Measurements from ENCODE around the gene ZSWIM7. TPM values are rescaled to one million over a fixed set of nuclear protein-coding genes. Genes with fewer than 3 reads are reported as not detected.

Gene ZSWIM7
- polyA plus RNA-seq, 3 donors, result 43.1 to 70.1 (median 67.1) TPM

GRCh38 chr17:15929941-15930340 is 69.6 kb downstream of the ZSWIM7 start:
- no peaks in the 10 kb centered on the region for H4K20me1 ChIP-seq (ENCODE audit: insufficient read depth, low read length)

GRCh38 chr17:15928286-15928785 is 71.2 kb downstream of the ZSWIM7 start:
- intact Hi-C loops (cut with micrococcal nuclease), result loop anchor here (5.0 kb wide), 1 partner anchor 41 kb away; no protein-coding TSS in a partner anchor
- peaks cover 31 to 35% of the 10 kb centered on the region in 2 donors for H3K4me1 ChIP-seq (ENCODE audit: control insufficient read depth in 1 of 2, insufficient read depth in 2 of 2, low read length in 2 of 2)
- H3K27ac Mint-ChIP-seq, result peak overlapping the region; percentile 89 to 99 (median 95)

More at GRCh38 chr17:15929941-15930340, 69.6 kb downstream of the ZSWIM7 start:
- peaks cover 38% of the 10 kb centered on the region for H3K4me1 Mint-ChIP-seq
- intact Hi-C loops (cut with micrococcal nuclease), result loop anchor here (5.0 kb wide), 1 partner anchor 43 kb away; no protein-coding TSS in a partner anchor
- no peak for DNase-seq
- peaks cover 31 to 35% of the 10 kb centered on the region in 2 donors for H3K4me1 ChIP-seq (ENCODE audit: control insufficient read depth in 1 of 2, insufficient read depth in 2 of 2, low read length in 2 of 2)
- H3K9me3 ChIP-seq (replicated peaks in 1 of 2; ENCODE audit: control insufficient read depth in 1 of 2, insufficient read depth in 1 of 2, low read length in 2 of 2), result no peaks in the 10 kb centered on the region
- no peak overlapping the region for H3K9ac ChIP-seq (ENCODE audit: insufficient read depth, low read length, poor library complexity, severe bottlenecking)
- H3K36me3 Mint-ChIP-seq, result peaks cover 0 to 2% of the 10 kb centered on the region in 2 donors
- TF ChIP-seq CTCF (IDR thresholded peaks at IDR 0.05), result no peak
- H3K27me3 ChIP-seq (ENCODE audit: control insufficient read depth in 2 of 2, insufficient read depth in 2 of 2, low read length in 2 of 2), result no peaks in the 10 kb centered on the region
- WGBS (ENCODE audit: insufficient coverage), result 33% methylated on average over 1 of the region's 4 CpGs
- H3K36me3 ChIP-seq (replicated peaks in 1 of 2; ENCODE audit: control insufficient read depth in 1 of 2, insufficient read depth in 2 of 2, low read length in 2 of 2), result no peaks in the 10 kb centered on the region
- H3K27ac ChIP-seq (ENCODE audit: low read depth in 1 of 2, low read length in 2 of 2), result no peak overlapping the region
- H3K4me3 ChIP-seq (replicated peaks in 1 of 3; ENCODE audit: low read depth in 2 of 3, low read length in 3 of 3), result no peak overlapping the region
- H3K27me3 Mint-ChIP-seq (ENCODE audit: low read depth in 3 of 3), result peaks cover 0 to 15% (median 2%) of the 10 kb centered on the region in 3 donors
- no peak overlapping the region for H2AFZ ChIP-seq (ENCODE audit: insufficient read depth, low read depth, low read length, poor library complexity, severe bottlenecking)
- H3K4me2 ChIP-seq (replicated peaks; ENCODE audit: extremely low read depth, low read length, poor library complexity, severe bottlenecking), result no peak overlapping the region
- H3K4me3 Mint-ChIP-seq, result peak overlapping the region in 1 of 2 donors; percentile 54
- H3K27ac Mint-ChIP-seq, result peak overlapping the region in 3 of 7 donors; percentile 31 to 99 (median 70)
- H3K9me3 Mint-ChIP-seq, result peaks cover 0 to 2% (median 1%) of the 10 kb centered on the region in 7 donors
- H3K79me2 ChIP-seq (ENCODE audit: insufficient read depth, low read length), result no peaks in the 10 kb centered on the region

More at GRCh38 chr17:15928286-15928785, 71.2 kb downstream of the ZSWIM7 start:
- H3K4me1 Mint-ChIP-seq, result peaks cover 38% of the 10 kb centered on the region
- H3K4me3 Mint-ChIP-seq, result peak overlapping the region; percentile 28 to 91
- peak overlapping the region; percentile 73 for H3K4me2 ChIP-seq (replicated peaks; ENCODE audit: extremely low read depth, low read length, poor library complexity, severe bottlenecking)
- no peaks in the 10 kb centered on the region for H3K36me3 ChIP-seq (replicated peaks in 1 of 2; ENCODE audit: control insufficient read depth in 1 of 2, insufficient read depth in 2 of 2, low read length in 2 of 2)
- 20% methylated on average over 9 of the region's 9 CpGs for WGBS (ENCODE audit: insufficient coverage)
- H4K20me1 ChIP-seq (ENCODE audit: insufficient read depth, low read length), result no peaks in the 10 kb centered on the region
- TF ChIP-seq CTCF (IDR thresholded peaks at IDR 0.05), result no peak
- peaks cover 0 to 16% (median 5%) of the 10 kb centered on the region in 3 donors for H3K27me3 Mint-ChIP-seq (ENCODE audit: low read depth in 3 of 3)
- H3K9me3 ChIP-seq (replicated peaks in 1 of 2; ENCODE audit: control insufficient read depth in 1 of 2, insufficient read depth in 1 of 2, low read length in 2 of 2), result no peaks in the 10 kb centered on the region
- peak overlapping the region in 2 of 3 experiments; percentile 21 to 70 for H3K4me3 ChIP-seq (replicated peaks in 1 of 3; ENCODE audit: low read depth in 2 of 3, low read length in 3 of 3)
- no peak for DNase-seq
- H3K36me3 Mint-ChIP-seq, result peaks cover 0 to 2% of the 10 kb centered on the region in 2 donors
- H3K9me3 Mint-ChIP-seq, result peaks cover 0 to 2% (median 0%) of the 10 kb centered on the region in 7 donors
- no peaks in the 10 kb centered on the region for H3K79me2 ChIP-seq (ENCODE audit: insufficient read depth, low read length)
- no peaks in the 10 kb centered on the region for H3K27me3 ChIP-seq (ENCODE audit: control insufficient read depth in 2 of 2, insufficient read depth in 2 of 2, low read length in 2 of 2)
- no peak overlapping the region for H2AFZ ChIP-seq (ENCODE audit: insufficient read depth, low read depth, low read length, poor library complexity, severe bottlenecking)
- peak overlapping the region; percentile 25 for H3K9ac ChIP-seq (ENCODE audit: insufficient read depth, low read length, poor library complexity, severe bottlenecking)
- peak overlapping the region; percentile 52 to 75 for H3K27ac ChIP-seq (ENCODE audit: low read depth in 1 of 2, low read length in 2 of 2)

Other genes with a start within 250 kb of the ZSWIM7 start
- 1 to 10 TPM; 2.0 to 6.4 (median 4.4) TPM for gene ADORA2B, start 54.6 kb downstream of the ZSWIM7 start, polyA plus RNA-seq
- gene TTC19, start 120 bp upstream of the ZSWIM7 start, polyA plus RNA-seq, result 10 to 100 TPM in 2 of 3 donors, 1 to 10 TPM in 1; 7.6 to 22.2 (median 20.6) TPM
- 10 to 100 TPM; 23.2 to 47.0 (median 37.9) TPM for gene NCOR1, start 215.8 kb upstream of the ZSWIM7 start, polyA plus RNA-seq
- gene PIGL, start 217.5 kb upstream of the ZSWIM7 start, polyA plus RNA-seq, result 10 to 100 TPM in 1 of 3 donors, 1 to 10 TPM in 2; 3.6 to 44.2 (median 4.0) TPM